Activated CD4-positive, alpha-beta T cell treated with anti-CD3 and anti-CD28 coated beads for 4 hours (primary cell): Measurements from ENCODE around the gene GALNT9.

Experiments used
- DNase-seq, 2 donors: peaks; one replicate each; pipeline ENCODE4 v3.0.0-alpha.2; 2020

Gene GALNT9

GRCh38 chr12:132344181-132344580 lies 14.8 kb upstream of the GALNT9 start:
- DNase-seq, result no peak

- DNase-seq, result no peak
Observed at GRCh38 chr12:132343294-132344004, 14.1 kb upstream of the GALNT9 start.

GRCh38 chr12:132342251-132343227 lies 13.2 kb upstream of the GALNT9 start:
- no peak for DNase-seq

- no peak for DNase-seq
Observed at GRCh38 chr12:132341318-132342050, 12.1 kb upstream of the GALNT9 start.

GRCh38 chr12:132340266-132341035 lies 11.1 kb upstream of the GALNT9 start:
- no peak for DNase-seq

- DNase-seq, result no peak
Observed at GRCh38 chr12:132339856-132340255, 10.5 kb upstream of the GALNT9 start.

- no peak for DNase-seq
Observed at GRCh38 chr12:132338781-132339180, 9.4 kb upstream of the GALNT9 start.

- DNase-seq, result no peak
Observed at GRCh38 chr12:132338311-132338710, 8.9 kb upstream of the GALNT9 start.

GRCh38 chr12:132337557-132337956 lies 8.2 kb upstream of the GALNT9 start:
- no peak for DNase-seq

- DNase-seq, result no peak
Observed at GRCh38 chr12:132336451-132337413, 7.3 kb upstream of the GALNT9 start.

- DNase-seq, result no peak
Observed at GRCh38 chr12:132335179-132335756, 5.9 kb upstream of the GALNT9 start.

- no peak for DNase-seq
Observed at GRCh38 chr12:132333766-132334165, 4.4 kb upstream of the GALNT9 start.

- DNase-seq, result no peak
Observed at GRCh38 chr12:132333273-132333672, 3.9 kb upstream of the GALNT9 start.

- no peak for DNase-seq
Observed at GRCh38 chr12:132330549-132330881, 1.1 kb upstream of the GALNT9 start.

- DNase-seq, result no peak
Observed at GRCh38 chr12:132329720-132330548, 545 bp upstream of the GALNT9 start.

GRCh38 chr12:132328282-132329029 lies 933 bp downstream of the GALNT9 start:
- DNase-seq, result no peak

- peak; percentile 40 to 59 for DNase-seq
Observed at GRCh38 chr12:132327336-132328171, 1.8 kb downstream of the GALNT9 start.

GRCh38 chr12:132326646-132327045 lies 2.7 kb downstream of the GALNT9 start:
- no peak for DNase-seq
